ENCODE data around the gene C2CD2.

C2CD2 gene

DNA sequence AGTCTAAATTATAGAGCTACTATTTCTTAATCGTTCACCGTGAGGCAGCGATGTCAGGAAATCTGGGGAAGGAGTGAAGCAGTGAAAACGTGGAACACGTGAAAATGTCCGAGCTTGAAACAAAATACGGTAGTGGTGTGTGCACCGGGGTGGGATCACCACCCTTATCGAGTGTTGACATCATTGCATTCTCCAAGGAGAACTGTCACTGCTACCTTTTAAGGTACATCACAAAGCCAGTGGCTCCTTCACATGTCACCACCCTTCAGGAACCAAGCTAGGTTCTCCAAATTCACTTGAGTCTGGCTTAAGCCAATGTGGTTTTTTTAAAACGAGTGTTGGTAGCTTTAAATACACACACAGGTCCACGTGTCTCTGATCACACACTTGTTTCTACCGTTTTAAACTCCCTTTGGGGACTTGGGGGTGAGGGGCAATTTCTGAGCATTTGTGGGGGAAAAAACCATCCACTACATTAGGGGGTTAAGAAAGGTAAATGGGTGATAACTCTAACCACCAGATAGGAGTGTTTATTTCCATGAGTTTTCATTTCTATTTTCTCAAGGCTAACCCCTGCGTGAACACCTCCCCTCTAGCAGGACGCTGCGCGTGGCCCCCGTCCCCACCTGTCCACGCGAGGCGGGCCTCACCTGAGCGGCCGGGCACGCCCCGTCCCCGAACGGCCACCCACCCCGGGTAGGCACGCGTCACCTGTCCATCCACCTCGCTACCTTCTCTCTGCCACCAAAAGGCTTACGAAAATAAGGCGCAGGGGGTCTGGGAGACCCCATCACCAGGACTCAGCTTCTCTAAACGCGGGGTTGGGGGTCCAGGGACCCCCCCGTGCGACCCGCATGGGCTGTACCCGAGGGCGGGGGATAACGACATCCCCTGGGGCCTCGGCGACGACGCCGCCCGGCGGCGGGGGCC is 75.7 kb downstream of the C2CD2 start:
- TF ChIP-seq, protein P1, sequence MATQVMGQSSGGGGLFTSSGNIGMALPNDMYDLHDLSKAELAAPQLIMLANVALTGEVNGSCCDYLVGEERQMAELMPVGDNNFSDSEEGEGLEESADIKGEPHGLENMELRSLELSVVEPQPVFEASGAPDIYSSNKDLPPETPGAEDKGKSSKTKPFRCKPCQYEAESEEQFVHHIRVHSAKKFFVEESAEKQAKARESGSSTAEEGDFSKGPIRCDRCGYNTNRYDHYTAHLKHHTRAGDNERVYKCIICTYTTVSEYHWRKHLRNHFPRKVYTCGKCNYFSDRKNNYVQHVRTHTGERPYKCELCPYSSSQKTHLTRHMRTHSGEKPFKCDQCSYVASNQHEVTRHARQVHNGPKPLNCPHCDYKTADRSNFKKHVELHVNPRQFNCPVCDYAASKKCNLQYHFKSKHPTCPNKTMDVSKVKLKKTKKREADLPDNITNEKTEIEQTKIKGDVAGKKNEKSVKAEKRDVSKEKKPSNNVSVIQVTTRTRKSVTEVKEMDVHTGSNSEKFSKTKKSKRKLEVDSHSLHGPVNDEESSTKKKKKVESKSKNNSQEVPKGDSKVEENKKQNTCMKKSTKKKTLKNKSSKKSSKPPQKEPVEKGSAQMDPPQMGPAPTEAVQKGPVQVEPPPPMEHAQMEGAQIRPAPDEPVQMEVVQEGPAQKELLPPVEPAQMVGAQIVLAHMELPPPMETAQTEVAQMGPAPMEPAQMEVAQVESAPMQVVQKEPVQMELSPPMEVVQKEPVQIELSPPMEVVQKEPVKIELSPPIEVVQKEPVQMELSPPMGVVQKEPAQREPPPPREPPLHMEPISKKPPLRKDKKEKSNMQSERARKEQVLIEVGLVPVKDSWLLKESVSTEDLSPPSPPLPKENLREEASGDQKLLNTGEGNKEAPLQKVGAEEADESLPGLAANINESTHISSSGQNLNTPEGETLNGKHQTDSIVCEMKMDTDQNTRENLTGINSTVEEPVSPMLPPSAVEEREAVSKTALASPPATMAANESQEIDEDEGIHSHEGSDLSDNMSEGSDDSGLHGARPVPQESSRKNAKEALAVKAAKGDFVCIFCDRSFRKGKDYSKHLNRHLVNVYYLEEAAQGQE (IDR thresholded peaks at IDR 0.05; ENCODE audit: insufficient read depth in 1 of 2, low read depth in 2 of 2, low read length in 2 of 2) = no peak
- no peak for TF ChIP-seq SIN3A (IDR thresholded peaks at IDR 0.05; ENCODE audit: borderline replicate concordance, insufficient read depth, low read length)
- no peak for TF ChIP-seq POLR2AphosphoS5 (IDR thresholded peaks at IDR 0.05; ENCODE audit: low read depth, low read length)
- TF ChIP-seq TAF1 (IDR thresholded peaks at IDR 0.05; ENCODE audit: borderline replicate concordance, insufficient read depth, low read length) = no peak

DNA sequence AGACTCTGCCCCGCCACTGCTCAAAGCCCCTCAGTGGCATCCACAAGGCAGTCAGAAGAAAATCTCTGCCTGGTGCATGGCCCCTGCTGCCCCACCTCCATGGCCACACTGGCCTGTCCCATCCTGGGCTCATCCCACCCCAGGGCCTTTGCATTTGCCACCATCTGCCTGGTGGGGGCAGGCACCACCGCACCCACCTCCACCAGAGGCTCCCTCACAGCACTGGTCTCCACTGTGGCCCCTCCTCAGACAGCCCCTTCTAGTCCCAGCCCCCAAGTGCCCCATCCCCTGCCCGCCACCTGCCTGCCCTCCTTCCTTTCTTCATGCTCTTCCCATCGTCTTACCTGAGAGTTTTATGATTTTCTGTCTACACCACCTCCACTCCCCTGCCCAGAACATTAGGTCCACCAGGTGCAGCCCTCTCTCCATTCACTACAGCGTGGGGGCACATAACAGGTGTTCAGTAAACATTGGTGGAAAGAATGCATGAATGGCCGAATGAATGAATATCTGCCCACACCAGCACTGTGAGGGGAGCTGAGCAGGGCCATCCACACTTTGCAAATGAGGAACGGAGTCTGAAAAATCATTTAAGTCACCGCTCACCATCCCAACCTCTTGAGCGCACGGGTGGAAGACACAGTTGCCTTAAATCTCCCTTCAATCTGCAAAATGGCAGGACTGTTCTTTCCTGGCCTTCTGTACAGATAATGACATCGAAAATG is 76.7 kb downstream of the C2CD2 start:
- TF ChIP-seq FOXP2 (optimal IDR thresholded peaks at IDR 0.05; ENCODE audit: borderline replicate concordance, extremely low read depth, extremely low read length, insufficient read depth) = no peak
- TF ChIP-seq POLR2AphosphoS5 (IDR thresholded peaks at IDR 0.05; ENCODE audit: low read depth, low read length) = no peak
- no peak for TF ChIP-seq TAF1 (IDR thresholded peaks at IDR 0.05; ENCODE audit: borderline replicate concordance, insufficient read depth, low read length)
- TF ChIP-seq SIN3A (IDR thresholded peaks at IDR 0.05; ENCODE audit: borderline replicate concordance, insufficient read depth, low read length) = no peak
- TF ChIP-seq, protein P1 (IDR thresholded peaks at IDR 0.05; ENCODE audit: insufficient read depth in 1 of 2, low read depth in 2 of 2, low read length in 2 of 2) = no peak

DNA sequence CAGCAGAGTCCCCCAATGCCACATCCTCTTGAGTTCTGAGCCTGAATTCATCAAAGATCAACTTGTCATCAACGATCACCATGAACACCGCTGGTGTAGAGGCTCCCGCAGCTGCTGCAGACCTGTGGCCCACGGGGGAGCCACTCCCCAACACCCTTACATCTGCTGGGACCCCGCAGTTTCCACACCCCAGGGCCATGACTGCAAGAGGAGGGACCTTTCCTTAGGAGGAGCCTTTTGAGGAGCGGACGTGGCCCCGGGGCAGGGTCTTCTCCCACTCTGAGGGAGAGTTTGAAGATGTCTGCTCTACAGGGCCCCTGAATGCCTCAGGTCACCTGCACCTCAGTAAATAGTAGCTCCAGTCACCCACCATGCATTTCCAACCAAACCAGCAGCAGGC is 77.4 kb downstream of the C2CD2 start:
- no peak for TF ChIP-seq FOXP2 (optimal IDR thresholded peaks at IDR 0.05; ENCODE audit: borderline replicate concordance, extremely low read depth, extremely low read length, insufficient read depth)
- no peak for TF ChIP-seq TAF1 (IDR thresholded peaks at IDR 0.05; ENCODE audit: borderline replicate concordance, insufficient read depth, low read length)
- TF ChIP-seq SIN3A (IDR thresholded peaks at IDR 0.05; ENCODE audit: borderline replicate concordance, insufficient read depth, low read length) = no peak
- TF ChIP-seq POLR2AphosphoS5 (IDR thresholded peaks at IDR 0.05; ENCODE audit: low read depth, low read length) = no peak
- TF ChIP-seq, protein P1 (IDR thresholded peaks at IDR 0.05; ENCODE audit: insufficient read depth in 1 of 2, low read depth in 2 of 2, low read length in 2 of 2) = no peak

DNA sequence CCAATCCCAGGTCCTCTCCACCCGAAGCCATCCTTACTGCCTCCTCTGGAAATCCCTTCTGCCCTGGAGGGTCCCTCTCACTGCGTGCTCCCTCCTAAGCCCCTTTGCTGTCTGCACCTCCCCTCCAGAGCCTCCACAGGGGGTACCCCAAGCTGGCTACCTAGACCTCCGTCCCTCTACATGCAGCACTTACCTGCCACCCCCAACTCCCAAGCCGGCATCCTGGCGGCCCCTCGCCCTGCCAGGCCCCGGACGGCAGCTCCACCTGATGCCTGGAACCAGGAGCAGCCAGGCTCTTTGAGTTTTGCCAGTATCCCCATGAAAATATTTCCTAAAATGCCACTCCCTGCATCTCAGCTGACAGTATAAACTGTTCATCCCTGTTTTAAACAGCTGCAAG is 78.7 kb downstream of the C2CD2 start:
- TF ChIP-seq, protein P1 (IDR thresholded peaks at IDR 0.05; ENCODE audit: insufficient read depth in 1 of 2, low read depth in 2 of 2, low read length in 2 of 2) = no peak
- no peak for TF ChIP-seq TAF1 (IDR thresholded peaks at IDR 0.05; ENCODE audit: borderline replicate concordance, insufficient read depth, low read length)
- no peak for TF ChIP-seq SIN3A (IDR thresholded peaks at IDR 0.05; ENCODE audit: borderline replicate concordance, insufficient read depth, low read length)
- TF ChIP-seq POLR2AphosphoS5 (IDR thresholded peaks at IDR 0.05; ENCODE audit: low read depth, low read length) = no peak
- TF ChIP-seq FOXP2 (optimal IDR thresholded peaks at IDR 0.05; ENCODE audit: borderline replicate concordance, extremely low read depth, extremely low read length, insufficient read depth) = no peak

All from PFSK-1 (cell line).